ENCODE measurements around the gene GPLD1.

GPLD1 gene

DNA sequence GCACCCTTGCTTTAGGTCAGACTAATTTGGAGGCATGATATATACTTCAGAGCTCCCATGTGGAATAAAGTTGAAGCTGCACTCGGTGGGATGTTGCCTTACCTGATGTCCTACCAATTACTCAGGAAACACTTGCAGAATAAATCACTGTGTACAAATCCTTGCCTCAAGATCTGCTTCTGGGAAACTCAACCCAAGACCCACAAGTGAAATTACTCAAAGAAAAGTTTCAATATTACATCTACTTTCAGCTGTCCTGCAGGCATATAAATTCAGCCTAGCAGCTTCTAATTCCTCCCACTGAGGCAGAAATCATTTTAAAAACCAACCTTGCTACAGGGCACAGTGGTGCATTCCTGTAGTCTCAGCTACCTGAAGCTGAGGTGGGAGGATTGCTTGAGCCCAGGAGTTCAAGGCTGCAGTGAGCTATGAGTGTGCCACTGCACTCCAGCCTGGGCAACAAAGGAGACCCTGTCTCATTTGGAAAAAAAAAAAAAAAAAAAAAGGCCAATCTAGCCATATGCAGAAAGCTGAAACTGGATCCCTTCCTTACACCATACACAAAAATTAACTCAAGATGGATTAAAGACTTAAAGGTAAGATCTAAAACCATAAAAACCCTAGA lies 110.8 kb downstream of the GPLD1 start:
- no peak for DNase-seq

Measured in NCI-H2107 (cell line).